Endometrial microvascular endothelial cells (primary cell): Measurements from ENCODE around the gene ACVRL1. TPM values are rescaled to one million over a fixed set of nuclear protein-coding genes. Genes with fewer than 3 reads are reported as not detected.

Experiments used
- total RNA-seq: library from RNA; depleted of rRNA; stranded (reverse); fragments of >200 nt; gene quantifications from one replicate; pipeline ENCODE4 v1.2.3, GENCODE V29; 2015; ENCODE audit errors: inconsistent ontology term

ACVRL1 gene
- total RNA-seq, 1 donor from 2014 or later = 415 TPM

Other genes starting within 250 kb of the ACVRL1 start
- gene FIGNL2, start 58.8 kb upstream of the ACVRL1 start, total RNA-seq = not detected
- gene ANKRD33, start 19.4 kb upstream of the ACVRL1 start, total RNA-seq = not detected
- 8.1 TPM for gene ACVR1B, start 44.2 kb downstream of the ACVRL1 start, total RNA-seq
- 30.8 TPM for gene TAMALIN, start 99.4 kb downstream of the ACVRL1 start, total RNA-seq
- 0.93 TPM for gene NR4A1, start 143.9 kb downstream of the ACVRL1 start, total RNA-seq
- 83.3 TPM for gene ATG101, start 162.5 kb downstream of the ACVRL1 start, total RNA-seq
- gene SMIM41, start 172.2 kb downstream of the ACVRL1 start, total RNA-seq = not detected